ENCODE measurements around the gene SLC27A4.

- TF ChIP-seq, protein P1, sequence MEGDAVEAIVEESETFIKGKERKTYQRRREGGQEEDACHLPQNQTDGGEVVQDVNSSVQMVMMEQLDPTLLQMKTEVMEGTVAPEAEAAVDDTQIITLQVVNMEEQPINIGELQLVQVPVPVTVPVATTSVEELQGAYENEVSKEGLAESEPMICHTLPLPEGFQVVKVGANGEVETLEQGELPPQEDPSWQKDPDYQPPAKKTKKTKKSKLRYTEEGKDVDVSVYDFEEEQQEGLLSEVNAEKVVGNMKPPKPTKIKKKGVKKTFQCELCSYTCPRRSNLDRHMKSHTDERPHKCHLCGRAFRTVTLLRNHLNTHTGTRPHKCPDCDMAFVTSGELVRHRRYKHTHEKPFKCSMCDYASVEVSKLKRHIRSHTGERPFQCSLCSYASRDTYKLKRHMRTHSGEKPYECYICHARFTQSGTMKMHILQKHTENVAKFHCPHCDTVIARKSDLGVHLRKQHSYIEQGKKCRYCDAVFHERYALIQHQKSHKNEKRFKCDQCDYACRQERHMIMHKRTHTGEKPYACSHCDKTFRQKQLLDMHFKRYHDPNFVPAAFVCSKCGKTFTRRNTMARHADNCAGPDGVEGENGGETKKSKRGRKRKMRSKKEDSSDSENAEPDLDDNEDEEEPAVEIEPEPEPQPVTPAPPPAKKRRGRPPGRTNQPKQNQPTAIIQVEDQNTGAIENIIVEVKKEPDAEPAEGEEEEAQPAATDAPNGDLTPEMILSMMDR (IDR thresholded peaks at IDR 0.05) = no peak
- TF ChIP-seq POLR2A (IDR thresholded peaks at IDR 0.05) = no peak
Observed at GRCh38 chr9:128349125-128349524, 8.8 kb downstream of the SLC27A4 start.
